Memory B cell (primary cell): ENCODE results near the gene ADAMTS8.

Experiments used
- ATAC-seq: fragments of 150-1000 bp; cut with Tn5 transposase; 2 replicates; pipeline ENCODE4 v1.10.0; 2021; ENCODE audit warnings: low read depth, mild to moderate bottlenecking, moderate library complexity
- DNase-seq, 2 donors: peaks; one replicate each; pipeline ENCODE4 v3.0.0; 2022; ENCODE audit warnings: low spot score in 2 of 2
- H3K27ac Mint-ChIP-seq: one replicate; pipeline ENCODE4 v1.8.0; 2022; ENCODE audit warnings: mild to moderate bottlenecking, moderate library complexity, mixed read lengths
- H3K27me3 Mint-ChIP-seq: one replicate; pipeline ENCODE4 v1.8.0; 2022; ENCODE audit warnings: mixed read lengths
- H3K36me3 Mint-ChIP-seq: one replicate; pipeline ENCODE4 v1.8.0; 2022; ENCODE audit warnings: mild to moderate bottlenecking, mixed read lengths
- H3K4me1 Mint-ChIP-seq: one replicate; pipeline ENCODE4 v1.8.0; 2022; ENCODE audit warnings: mixed read lengths
- H3K4me3 Mint-ChIP-seq: one replicate; pipeline ENCODE4 v1.8.0; 2022; ENCODE audit warnings: mild to moderate bottlenecking, moderate library complexity, mixed read lengths
- H3K9me3 Mint-ChIP-seq: one replicate; pipeline ENCODE4 v1.8.0; 2022; ENCODE audit warnings: mixed read lengths

The ADAMTS8 gene

DNA sequence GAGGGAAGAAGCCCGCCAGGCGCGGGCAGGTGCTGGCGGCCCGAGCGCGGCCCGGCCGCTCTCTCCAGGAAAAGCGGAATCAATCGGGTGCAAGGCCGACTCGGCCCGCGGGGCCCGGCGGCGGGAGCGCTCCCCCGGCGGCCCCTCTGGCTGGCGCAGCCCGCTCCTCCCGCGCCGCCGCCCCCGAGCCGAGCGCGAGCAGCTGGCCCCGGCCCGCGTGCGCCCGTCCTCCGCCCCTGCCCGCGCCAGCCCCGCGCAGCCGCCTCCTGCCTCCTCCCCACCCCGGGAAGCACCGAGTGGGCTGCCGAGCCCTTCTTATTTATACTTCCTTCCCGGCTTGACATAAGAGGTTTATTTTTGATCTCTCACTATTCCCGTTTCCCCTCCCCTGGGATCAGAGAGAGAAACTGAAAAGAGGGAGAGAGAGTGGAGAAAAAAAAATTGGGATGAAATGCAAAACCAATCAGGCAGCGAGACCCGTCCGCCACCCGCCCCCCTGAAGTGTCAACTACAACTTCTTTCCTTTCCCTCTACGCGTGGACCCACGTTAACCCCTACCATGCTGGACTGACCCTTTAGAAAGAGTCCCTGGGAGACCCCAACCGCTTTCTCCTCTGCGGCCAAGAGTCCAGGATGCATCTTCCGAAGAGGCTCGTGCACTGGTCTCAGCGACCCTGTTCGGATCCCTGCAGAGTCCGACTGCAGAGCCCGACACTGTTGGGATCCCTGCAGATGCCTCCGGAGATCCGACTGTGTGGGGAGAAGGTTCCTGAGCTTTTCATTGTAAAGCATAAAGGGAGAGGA, at the start of gene ADAMTS8:
TSS of gene ADAMTS8 (minus strand) at position 294 of the 804 bp plus-strand sequence. CDS start 323 bp downstream, outside the sequence.
- Mint-ChIP-seq H3K4me1 (peaks cover 13% of the 10 kb centered on the region), H3K9me3 (no peaks in the 10 kb centered on the region), H3K27me3 (peaks cover 34% of the 10 kb centered on the region), H3K27ac (no peak within 1 kb of the TSS), H3K36me3 (no peaks in the 10 kb centered on the region), H3K4me3 (peak within 1 kb of the TSS; percentile 67)
- DNase-seq (no peak), ATAC-seq (peak; percentile 24)

DNA sequence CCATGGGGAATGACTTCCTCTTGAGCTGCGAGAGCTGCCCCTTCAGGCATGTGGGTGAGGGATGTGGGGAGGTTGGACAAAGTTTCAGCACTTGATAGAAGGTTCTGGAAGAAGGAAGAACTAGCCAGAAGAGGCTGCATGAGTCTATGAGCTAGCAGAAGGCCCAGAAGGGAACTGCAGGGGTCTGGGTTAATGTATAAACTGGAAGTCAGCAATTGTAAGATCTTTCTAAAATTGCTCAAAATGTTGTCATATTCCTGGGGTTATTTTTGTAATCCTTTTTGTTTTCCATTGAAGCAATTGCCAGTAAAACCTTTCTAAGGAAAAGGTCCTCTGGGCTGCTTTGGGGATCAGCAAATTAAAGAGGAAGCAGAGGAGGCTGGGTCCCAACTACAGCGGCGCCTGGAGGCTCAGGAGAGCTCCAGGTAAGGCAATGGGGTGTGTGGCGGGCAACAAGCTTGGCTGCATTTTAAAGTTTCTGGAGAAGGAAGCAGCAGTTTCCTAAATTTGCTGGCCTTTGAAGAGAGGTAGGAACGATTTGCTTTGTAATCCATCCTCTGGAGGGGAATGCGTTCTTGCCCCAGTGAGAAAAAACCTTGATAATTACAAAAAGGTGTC, 49.3 kb upstream of the ADAMTS8 start:
- H3K27me3 Mint-ChIP-seq: peaks cover 2% of the 10 kb centered on the region
- no peak overlapping the region for H3K4me3 Mint-ChIP-seq
- H3K27ac Mint-ChIP-seq: no peak overlapping the region
- H3K36me3 Mint-ChIP-seq: no peaks in the 10 kb centered on the region
- no peaks in the 10 kb centered on the region for H3K4me1 Mint-ChIP-seq
- DNase-seq (no peak), ATAC-seq (no peak)
- no peaks in the 10 kb centered on the region for H3K9me3 Mint-ChIP-seq

GRCh38 chr11:130476922-130477491, 48.6 kb upstream of the ADAMTS8 start:
- no peak for DNase-seq
- Mint-ChIP-seq H3K9me3 (no peaks in the 10 kb centered on the region), H3K4me1 (no peaks in the 10 kb centered on the region), H3K27ac (no peak overlapping the region), H3K27me3 (peaks cover 2% of the 10 kb centered on the region), H3K36me3 (no peaks in the 10 kb centered on the region), H3K4me3 (no peak overlapping the region)
- ATAC-seq: no peak

DNA sequence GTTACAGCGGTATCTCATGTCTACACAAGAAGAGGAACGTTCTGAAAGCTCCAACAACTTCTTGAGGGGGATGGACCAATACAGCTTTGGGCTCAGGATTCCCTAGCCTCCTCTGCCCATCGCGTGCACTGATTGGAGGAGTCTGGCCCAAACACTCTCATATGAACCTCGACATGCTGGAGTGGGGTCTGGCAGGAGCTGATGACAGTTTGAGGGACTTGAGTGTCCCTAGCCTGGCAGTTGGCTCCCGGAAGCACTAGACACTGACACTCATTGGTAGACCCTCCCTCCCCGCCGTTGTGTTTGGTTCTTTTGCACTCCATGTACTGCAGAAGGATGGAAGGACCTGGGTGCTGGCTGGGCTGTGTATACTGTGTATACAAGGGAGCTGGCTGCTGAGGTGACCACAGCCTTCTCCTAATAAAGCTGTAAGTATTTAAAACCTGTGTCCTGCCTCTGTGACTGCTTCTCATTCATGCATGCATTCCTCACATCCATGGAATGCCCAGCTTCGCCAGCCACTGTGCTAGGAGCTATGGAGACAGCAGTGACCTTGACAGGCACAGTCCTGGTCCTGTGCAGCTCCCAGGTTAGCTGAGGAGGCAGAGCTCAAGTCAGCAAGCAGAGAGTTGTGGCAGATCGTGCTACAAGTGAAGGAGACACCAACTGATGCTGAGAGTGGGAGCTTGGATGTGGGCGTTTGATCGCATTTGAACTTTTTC, 48.0 kb upstream of the ADAMTS8 start:
- Mint-ChIP-seq H3K27ac (no peak overlapping the region), H3K27me3 (peaks cover 2% of the 10 kb centered on the region), H3K36me3 (no peaks in the 10 kb centered on the region), H3K4me1 (no peaks in the 10 kb centered on the region), H3K4me3 (no peak overlapping the region), H3K9me3 (no peaks in the 10 kb centered on the region)
- DNase-seq: no peak
- no peak for ATAC-seq

- no peaks in the 10 kb centered on the region for H3K36me3 Mint-ChIP-seq
- no peaks in the 10 kb centered on the region for H3K4me1 Mint-ChIP-seq
- H3K27ac Mint-ChIP-seq: no peak overlapping the region
- H3K27me3 Mint-ChIP-seq: peaks cover 2% of the 10 kb centered on the region
- no peak for ATAC-seq
- H3K4me3 Mint-ChIP-seq: no peak overlapping the region
- DNase-seq: no peak
- H3K9me3 Mint-ChIP-seq: no peaks in the 10 kb centered on the region
These were observed 47.1 kb upstream of the ADAMTS8 start for GRCh38 chr11:130475426-130476053.

DNA sequence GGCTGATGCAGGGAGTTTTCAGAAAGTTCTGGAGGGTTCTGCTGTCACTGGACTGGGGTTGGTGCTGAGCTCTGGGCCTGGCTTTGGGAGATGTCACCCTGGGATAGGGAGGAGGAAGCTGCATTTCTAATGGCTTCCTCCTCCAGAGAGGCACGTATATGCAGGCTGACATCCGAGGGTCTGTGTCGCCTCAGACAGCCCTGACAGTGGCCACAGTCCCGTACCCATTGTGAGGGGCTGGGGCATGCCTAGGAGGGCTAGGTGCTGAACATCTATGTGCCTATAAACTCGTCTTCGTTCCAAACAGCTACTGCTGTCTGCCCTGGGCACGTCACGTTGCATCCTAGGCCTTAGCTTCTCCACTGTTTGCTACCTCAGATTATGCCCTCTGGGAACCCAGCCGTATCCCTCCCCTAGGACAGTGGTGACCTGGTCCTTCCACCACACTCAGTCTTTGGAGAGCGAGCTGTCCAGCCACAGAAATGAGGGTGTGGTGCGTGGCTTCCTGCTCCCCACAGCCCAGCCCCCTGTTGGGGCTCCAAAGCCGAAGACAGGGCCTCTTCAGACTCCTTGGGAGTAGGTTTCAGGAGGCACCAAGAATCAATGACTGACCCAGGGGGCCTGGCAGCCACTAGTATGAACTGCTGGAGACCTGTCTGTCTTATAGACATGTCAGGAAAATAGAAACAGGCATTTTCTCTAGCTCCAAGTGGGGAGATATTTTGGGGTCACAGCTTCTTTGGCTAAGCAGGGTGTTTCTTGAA, 46.4 kb upstream of the ADAMTS8 start:
- ATAC-seq (no peak), DNase-seq (no peak)
- H3K9me3 Mint-ChIP-seq: no peaks in the 10 kb centered on the region
- H3K4me1 Mint-ChIP-seq: no peaks in the 10 kb centered on the region
- H3K27ac Mint-ChIP-seq: no peak overlapping the region
- H3K4me3 Mint-ChIP-seq: no peak overlapping the region
- no peaks in the 10 kb centered on the region for H3K36me3 Mint-ChIP-seq
- peaks cover 2% of the 10 kb centered on the region for H3K27me3 Mint-ChIP-seq

GRCh38 chr11:130473795-130474377, 45.5 kb upstream of the ADAMTS8 start:
- Mint-ChIP-seq H3K9me3 (no peaks in the 10 kb centered on the region), H3K4me3 (no peak overlapping the region), H3K27me3 (peaks cover 2% of the 10 kb centered on the region), H3K4me1 (no peaks in the 10 kb centered on the region), H3K36me3 (no peaks in the 10 kb centered on the region), H3K27ac (no peak overlapping the region)
- no peak for DNase-seq
- ATAC-seq: no peak

DNA sequence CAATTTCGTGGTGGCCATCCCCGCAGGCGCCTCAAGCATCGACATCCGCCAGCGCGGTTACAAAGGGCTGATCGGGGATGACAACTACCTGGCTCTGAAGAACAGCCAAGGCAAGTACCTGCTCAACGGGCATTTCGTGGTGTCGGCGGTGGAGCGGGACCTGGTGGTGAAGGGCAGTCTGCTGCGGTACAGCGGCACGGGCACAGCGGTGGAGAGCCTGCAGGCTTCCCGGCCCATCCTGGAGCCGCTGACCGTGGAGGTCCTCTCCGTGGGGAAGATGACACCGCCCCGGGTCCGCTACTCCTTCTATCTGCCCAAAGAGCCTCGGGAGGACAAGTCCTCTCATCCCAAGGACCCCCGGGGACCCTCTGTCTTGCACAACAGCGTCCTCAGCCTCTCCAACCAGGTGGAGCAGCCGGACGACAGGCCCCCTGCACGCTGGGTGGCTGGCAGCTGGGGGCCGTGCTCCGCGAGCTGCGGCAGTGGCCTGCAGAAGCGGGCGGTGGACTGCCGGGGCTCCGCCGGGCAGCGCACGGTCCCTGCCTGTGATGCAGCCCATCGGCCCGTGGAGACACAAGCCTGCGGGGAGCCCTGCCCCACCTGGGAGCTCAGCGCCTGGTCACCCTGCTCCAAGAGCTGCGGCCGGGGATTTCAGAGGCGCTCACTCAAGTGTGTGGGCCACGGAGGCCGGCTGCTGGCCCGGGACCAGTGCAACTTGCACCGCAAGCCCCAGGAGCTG, 44.8 kb upstream of the ADAMTS8 start:
- Mint-ChIP-seq H3K27ac (no peak overlapping the region), H3K9me3 (no peaks in the 10 kb centered on the region), H3K27me3 (peaks cover 2% of the 10 kb centered on the region), H3K4me3 (no peak overlapping the region), H3K4me1 (no peaks in the 10 kb centered on the region), H3K36me3 (no peaks in the 10 kb centered on the region)
- ATAC-seq: no peak
- no peak for DNase-seq

DNA sequence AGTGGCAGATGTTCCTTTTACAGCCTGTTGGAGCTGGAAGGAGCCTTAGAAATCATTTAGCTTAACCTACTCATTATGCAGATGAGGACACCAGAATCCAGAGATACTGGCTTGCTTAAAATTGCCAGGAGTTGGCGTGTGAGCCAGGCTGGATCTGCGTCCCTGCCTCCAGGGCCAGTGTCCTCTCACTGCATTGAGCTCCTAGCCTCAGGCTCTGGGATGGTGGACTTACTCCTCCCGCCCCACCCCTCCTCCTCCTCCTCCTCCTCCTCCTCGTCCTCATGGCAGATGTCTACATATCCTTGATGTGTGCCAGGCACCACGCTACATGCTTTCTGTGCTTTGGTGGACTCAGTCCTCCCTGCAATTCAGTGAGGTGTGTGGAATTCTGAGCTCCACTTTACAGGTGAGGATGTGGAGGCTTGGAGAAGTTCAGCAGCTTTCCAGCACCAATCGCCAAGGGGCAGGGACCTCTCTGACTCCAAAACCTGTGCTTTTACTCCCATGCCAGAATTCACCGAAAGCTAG, 44.1 kb upstream of the ADAMTS8 start:
- Mint-ChIP-seq H3K27me3 (peaks cover 4% of the 10 kb centered on the region), H3K27ac (no peak overlapping the region), H3K4me3 (no peak overlapping the region), H3K36me3 (no peaks in the 10 kb centered on the region), H3K9me3 (no peaks in the 10 kb centered on the region), H3K4me1 (no peaks in the 10 kb centered on the region)
- ATAC-seq (no peak), DNase-seq (no peak)

DNA sequence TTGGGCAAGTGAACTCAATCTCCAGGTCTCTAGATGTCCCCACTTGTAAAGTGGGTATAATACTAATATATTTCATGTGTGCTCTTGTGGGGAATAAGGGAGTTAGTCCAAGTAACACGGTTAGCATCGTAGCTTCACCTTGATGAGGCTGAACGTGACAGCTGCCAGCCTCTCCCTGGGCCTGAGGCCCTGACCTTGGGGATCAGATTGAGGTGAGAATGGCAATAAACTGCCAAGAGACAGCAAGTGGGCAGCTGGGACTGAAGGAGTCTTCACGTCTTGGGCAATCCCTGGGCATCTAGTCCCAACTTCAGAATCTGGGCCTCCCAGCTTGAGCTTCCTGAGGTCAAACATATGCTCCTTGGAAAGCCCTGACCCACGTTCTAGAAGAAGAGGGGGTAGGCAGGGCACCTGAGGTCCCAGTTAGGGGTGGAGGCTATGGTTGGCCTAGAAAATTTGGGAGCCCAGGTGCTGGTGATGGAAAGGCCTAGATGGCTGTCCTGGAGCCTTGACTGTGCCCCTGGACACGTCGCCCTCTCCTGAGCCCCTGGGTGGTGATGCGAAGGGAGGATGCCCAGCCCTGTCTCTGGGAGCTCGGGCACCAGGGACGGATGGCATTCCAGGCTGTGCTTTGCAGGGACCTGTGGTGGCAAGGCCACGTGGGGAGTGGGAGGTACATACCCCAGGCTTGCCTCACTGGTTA, 43.5 kb upstream of the ADAMTS8 start:
- Mint-ChIP-seq H3K36me3 (no peaks in the 10 kb centered on the region), H3K4me1 (no peaks in the 10 kb centered on the region), H3K27me3 (peaks cover 4% of the 10 kb centered on the region), H3K9me3 (no peaks in the 10 kb centered on the region), H3K27ac (no peak overlapping the region), H3K4me3 (no peak overlapping the region)
- DNase-seq (no peak), ATAC-seq (no peak)

GRCh38 chr11:130470832-130471706, 42.7 kb upstream of the ADAMTS8 start:
- peaks cover 2% of the 10 kb centered on the region for H3K27me3 Mint-ChIP-seq
- no peaks in the 10 kb centered on the region for H3K36me3 Mint-ChIP-seq
- no peaks in the 10 kb centered on the region for H3K4me1 Mint-ChIP-seq
- no peak overlapping the region for H3K4me3 Mint-ChIP-seq
- H3K27ac Mint-ChIP-seq: no peak overlapping the region
- ATAC-seq: no peak
- no peaks in the 10 kb centered on the region for H3K9me3 Mint-ChIP-seq
- DNase-seq: no peak
